CD4-positive, alpha-beta T cell treated with Interleukin-4 for 4 hours (primary cell): Measurements from ENCODE around the gene SERPINB4.
"Not testable (repeated sequence)": the region's sequence is repeated elsewhere in the genome, so short reads cannot be mapped to it uniquely, and the experiment has no call there.

Experiments
- DNase-seq: peaks from one replicate; pipeline ENCODE4 v3.0.0-alpha.2; 2020

The SERPINB4 gene

DNA sequence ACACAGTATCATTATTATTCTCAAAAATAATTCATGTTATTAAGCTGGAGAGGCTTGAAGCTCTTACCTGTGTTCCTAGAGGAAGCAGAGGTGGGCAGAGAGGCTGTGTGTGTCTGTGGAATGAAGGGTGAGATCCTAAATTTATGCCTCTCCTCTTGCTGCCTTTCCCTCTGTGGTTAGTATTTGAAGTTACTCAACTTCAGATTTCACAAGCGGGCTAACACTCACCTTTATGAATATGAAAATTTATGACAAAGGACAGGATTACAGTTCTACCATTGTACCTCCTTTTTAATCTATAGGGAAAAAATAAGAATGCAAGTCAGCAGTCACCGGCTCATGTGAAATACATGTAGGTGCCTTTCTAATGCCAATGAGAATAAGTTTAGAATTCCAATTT is at the start of gene SERPINB4:
SERPINB4 (minus strand) TSS at position 115 of the 400 bp plus-strand sequence. CDS start 679 bp downstream, outside the sequence.
- DNase-seq = not testable (repeated sequence)

DNA sequence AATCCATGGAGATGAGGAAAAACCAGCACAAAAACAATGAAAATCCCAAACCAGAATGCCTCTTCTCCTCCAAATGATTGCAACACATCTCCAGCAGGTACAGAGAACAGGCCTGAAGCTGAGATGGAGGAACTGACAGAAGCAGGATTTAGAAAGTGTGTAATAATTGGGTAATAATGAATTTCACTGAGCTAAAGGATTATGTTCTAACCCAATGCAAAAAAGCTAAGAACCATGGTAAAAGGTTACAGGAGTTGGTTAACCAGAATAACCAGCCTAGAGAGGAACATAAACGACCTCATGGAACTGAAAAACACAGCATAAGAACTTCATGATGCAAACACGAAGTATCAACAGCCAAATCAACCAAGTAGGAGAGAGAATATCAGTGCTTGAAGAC is 45.0 kb upstream of the SERPINB4 start:
- no peak for DNase-seq

DNA sequence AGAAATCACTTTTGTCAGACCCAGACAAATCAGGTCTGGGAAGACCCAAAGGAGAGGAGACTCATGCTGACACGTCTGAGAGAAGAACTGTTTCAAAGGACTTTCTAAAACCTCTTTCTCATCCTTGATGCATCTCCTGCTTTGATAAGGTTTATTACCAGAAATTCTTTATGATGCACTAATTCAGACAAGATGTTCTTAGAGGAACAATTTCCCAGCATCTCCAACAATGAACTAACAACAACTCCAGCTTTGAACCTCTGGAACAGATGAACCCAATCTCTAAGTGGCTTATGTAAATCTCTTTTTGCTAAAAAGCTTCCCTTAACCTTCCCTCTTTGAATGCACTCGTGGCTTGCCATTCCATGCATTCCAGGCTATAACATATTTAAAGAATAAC is 42.8 kb upstream of the SERPINB4 start:
- DNase-seq = no peak

GRCh38 chr18:63684718-63685117 is 40.7 kb upstream of the SERPINB4 start:
- no peak for DNase-seq

DNA sequence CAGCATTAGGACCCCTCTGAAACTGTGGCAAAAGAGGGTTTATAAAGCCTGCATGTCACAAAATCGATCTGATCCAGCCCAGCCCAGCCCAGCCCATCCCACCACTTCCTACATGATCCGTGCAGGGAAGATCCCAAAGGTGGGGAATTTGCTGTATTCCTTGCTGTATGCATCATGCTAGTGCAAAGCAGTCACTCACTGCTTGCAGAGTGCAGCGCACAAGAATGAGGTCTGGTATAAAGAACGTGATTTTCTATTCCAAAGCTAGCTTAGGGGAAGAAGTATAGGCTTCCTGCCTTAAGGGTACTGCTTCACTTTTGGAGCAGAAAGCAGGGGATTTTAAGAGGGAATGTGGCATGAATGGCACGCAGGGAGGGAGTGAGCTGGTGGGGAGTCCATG is 39.8 kb upstream of the SERPINB4 start:
- DNase-seq = no peak

DNA sequence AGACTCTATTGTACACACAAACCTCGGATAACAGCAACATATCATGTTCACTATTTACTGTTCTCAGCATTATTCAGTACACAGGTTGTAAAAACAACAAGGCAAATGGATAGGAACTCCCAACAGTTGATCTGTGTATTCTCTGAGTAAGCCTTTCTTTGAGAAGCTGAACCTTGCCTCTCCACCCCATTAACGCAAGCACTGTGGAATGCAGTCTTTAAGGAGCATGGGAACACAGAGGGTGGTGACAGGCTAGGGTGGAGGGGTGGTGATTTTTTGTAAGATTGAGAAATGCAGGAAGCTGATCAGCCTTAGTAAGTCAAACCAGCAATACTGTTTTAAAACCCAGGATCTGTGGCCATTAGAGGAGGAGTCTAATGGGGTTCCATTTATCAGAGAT is 39.1 kb upstream of the SERPINB4 start:
- DNase-seq = no peak

GRCh38 chr18:63681449-63682340 is 37.6 kb upstream of the SERPINB4 start:
- DNase-seq = no peak

GRCh38 chr18:63679820-63680606 is 36.0 kb upstream of the SERPINB4 start:
- DNase-seq = no peak

GRCh38 chr18:63677500-63678225 is 33.6 kb upstream of the SERPINB4 start:
- DNase-seq = no peak

DNA sequence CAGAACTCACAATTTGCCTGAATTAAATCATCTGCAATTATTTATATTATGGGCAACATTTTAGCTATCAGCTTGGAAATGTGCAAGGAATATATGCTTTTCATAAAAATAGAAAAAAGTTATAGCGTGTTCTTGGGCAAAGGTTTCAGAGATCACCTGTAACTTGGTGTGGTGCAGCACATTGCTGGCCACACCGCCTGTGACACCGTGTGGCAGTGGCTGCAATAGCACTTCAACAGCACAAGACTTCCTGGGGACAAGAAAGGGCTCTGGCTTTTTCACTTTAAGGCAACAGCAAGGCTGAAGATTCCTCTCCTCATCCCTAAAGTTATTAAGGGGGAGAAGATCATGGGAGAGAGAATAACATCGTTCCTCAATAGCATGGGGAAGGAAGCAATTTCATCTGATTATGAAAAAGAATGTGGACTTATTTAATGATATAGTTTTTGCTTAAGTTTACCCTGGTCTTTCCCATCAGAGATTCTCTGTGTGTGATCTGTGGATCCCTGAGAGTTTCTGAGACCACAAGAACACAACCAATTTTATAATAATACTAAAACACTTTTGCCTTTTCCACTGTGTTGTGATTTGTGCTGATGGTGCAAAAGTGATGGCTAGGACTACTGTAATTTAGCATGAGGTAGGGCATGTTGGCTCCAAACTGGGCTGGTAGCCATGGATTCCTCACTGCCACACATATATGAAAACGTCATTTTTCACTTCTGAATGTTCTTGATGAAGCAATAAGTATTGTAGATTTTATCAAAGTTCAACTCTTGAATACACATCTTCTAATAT is 32.7 kb upstream of the SERPINB4 start:
- DNase-seq = no peak

DNA sequence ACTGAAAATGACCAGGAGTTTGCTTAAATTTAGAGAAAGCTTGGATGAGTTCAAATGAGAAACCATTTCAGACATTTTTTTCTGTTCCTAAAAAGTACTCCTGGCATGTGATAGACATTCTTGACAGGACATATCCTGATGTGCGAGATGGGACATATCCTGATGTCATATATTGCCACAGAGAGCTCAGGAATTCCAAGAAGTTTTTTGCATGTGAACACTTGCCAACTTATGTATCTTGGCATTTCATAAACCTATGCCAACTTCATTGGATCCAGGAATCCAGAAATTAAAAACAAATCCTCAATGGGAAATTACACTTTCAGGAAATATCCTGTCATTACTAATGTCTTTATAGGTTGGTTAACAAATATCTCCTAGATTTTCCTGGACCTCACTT is 20.5 kb upstream of the SERPINB4 start:
- DNase-seq = no peak

- DNase-seq = not testable (repeated sequence)
These were observed 17.7 kb upstream of the SERPINB4 start, which contains the start of gene SERPINB3 for GRCh38 chr18:63661750-63662149. TSS of gene SERPINB3 (minus strand) at chr18:63661893. CDS start at chr18:63661216, 677 bp downstream.

- DNase-seq = not testable (repeated sequence)
These were observed 14.9 kb upstream of the SERPINB4 start for GRCh38 chr18:63658920-63659319.

DNA sequence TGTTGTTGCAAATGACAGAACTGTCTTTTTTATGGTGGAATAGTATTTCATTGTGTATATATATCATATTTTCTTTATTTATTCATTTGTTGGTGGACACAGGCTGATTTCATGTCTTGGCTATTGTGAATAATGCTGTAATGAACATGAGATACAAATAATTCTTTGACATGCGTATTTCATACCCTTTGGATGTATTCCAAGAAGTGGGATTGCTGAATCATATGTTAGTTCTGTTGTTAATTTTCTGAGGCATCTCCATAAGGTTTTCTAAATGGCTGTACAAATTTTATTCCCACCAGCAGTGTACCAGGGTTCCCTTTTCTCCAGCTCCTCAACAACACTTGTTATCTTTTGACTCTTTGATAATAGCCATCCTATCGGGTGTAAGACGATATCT is 6.2 kb upstream of the SERPINB4 start:
- not testable (repeated sequence) for DNase-seq

DNA sequence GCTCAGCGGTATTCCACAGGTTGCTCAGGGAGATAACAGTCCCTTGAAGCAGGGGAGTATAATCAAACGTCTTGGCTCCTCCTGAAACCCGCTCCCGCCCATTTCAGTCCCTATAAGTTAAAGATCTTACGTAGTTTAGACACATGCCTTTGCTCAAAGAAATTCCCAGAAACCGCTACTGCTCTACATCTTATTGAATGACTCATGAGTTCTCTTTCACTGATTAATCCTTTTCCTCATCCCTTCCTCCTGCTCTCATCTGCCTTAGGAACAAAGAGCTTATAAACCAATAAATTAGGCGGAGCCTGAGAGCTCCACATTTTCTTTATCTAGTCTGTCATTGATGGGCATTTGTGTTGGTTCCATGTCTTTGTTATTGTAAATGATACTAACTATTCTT is 4.2 kb upstream of the SERPINB4 start:
- no peak for DNase-seq

- no peak for DNase-seq
These were observed 2.9 kb upstream of the SERPINB4 start for GRCh38 chr18:63646936-63647335.

- not testable (repeated sequence) for DNase-seq
These were observed 638 bp upstream of the SERPINB4 start for GRCh38 chr18:63644694-63645093.

GRCh38 chr18:63642668-63643356 is 1.2 kb downstream of the SERPINB4 start:
- not testable (repeated sequence) for DNase-seq

DNA sequence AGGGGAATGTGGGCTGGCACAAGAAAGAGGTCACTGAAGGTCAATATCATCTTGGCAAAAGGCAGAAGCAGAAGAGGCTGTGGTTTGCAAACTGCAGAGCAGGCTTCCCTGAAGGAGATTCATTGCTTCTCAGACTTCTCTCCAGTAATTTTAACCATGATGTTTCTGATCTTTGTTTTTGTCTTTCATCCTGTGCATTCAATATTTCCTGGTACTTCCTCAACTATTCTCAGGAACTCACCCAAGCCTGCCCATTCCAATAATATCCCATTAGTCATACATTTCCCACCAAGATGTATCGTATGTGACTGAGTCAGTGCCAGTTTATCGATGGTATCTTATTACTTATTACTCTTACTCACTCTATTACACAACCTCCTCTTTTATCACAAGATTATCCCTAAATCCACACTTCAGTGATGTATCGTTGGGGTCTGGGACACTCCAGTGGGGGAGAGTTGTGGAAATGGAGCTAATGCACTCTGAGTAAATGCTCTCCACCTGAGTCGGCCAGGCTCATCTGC is 2.8 kb downstream of the SERPINB4 start:
- not testable (repeated sequence) for DNase-seq

GRCh38 chr18:63637703-63638102 is 6.4 kb downstream of the SERPINB4 start:
- DNase-seq = no peak

DNA sequence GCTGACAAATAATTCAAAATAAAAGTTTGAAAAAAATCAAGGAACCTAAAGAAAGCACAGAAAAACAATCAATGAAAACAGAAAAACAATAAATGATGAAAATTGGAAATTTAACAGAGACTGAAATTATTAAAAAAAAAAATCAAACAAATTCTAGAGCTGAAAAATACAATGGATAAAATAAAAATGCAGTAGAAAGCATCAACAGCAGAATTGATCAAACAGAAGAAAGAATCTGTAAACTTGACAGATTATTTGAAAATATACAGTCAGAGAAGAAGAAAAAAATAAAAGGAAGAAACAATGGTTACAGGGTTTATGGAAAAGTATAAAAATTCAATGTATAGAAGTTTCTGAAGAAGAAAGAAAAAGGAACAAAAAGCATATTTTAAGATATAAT is 16.2 kb downstream of the SERPINB4 start:
- no peak for DNase-seq
